Breast epithelium (tissue), 3 donors: ENCODE results near the gene ENTPD3.

ENCODE experiments used
- CTCF ChIP-seq, 3 donors: fragments of 450-650 bp; IDR thresholded peaks; one replicate each; pipeline ENCODE4 v1.5.1; 2016 to 2017; ENCODE audit warnings: antibody characterized with exemption in 3 of 3, mild to moderate bottlenecking in 3 of 3, moderate library complexity in 3 of 3
- POLR2A ChIP-seq: fragments of 450-650 bp; IDR thresholded peaks from one replicate; pipeline ENCODE4 v1.6.1; 2016; ENCODE audit warnings: antibody characterized with exemption, mild to moderate bottlenecking, moderate library complexity

GRCh38 chr3:40414270-40414669 is 27.3 kb downstream of the ENTPD3 start:
- TF ChIP-seq POLR2A: no peak
- TF ChIP-seq CTCF (IDR thresholded peaks at IDR 0.05): no peak
